ENCODE results near the gene B3GNT5.

The B3GNT5 gene, protein sequence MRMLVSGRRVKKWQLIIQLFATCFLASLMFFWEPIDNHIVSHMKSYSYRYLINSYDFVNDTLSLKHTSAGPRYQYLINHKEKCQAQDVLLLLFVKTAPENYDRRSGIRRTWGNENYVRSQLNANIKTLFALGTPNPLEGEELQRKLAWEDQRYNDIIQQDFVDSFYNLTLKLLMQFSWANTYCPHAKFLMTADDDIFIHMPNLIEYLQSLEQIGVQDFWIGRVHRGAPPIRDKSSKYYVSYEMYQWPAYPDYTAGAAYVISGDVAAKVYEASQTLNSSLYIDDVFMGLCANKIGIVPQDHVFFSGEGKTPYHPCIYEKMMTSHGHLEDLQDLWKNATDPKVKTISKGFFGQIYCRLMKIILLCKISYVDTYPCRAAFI

DNA sequence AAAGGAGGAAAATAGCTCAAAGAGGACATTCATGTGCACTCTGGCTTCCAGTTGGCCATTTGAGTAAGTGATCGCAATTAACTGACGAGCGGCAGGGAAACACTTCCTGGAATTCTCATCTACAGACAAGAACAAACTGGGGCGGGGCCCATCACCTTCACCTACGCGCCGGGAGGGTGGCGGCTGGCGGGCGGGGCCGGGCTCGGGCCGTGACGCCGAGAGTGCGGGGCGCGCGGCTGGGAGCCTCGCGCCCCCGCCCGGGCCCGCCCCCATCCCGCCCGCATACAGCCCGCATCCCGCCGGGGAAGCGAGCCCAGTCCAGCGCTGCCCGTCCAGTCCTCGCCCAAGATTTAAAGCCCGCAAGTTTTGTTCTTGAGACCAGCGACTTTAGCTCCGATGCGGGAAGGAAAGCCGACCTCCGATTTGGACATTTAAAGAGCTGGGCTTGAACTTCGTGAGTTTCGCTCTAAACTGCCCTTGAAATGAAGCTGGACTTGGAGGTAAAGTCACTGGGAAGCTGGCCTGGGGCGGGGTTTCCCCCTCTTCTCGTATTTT lies at the start of gene B3GNT5:
Gene B3GNT5 (plus strand): TSS at position 281 of the 555 bp plus-strand sequence. CDS start 16,546 bp downstream, outside the sequence.
- DNase-seq (ENCODE audit: low spot score) (peak; percentile 45), FAIRE-seq (no peak)

DNA sequence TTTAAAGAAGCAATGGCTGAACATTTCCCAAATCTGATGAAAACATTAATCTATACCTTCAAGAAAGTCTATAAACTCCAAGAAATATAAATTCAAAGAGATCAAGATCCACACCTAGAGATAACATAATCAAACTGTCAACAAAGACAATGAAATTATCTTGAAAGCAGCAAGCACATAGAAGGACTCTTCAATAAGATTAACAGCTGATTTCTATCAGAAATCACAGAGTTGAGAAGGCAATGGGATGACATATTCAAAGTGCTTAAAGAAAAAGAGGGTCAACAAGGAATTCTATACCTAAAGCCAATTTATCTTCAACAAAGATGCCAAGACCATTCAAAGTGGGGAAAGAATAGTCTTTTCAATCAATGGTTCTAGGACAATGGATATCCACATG lies 49.4 kb upstream of the B3GNT5 start:
- FAIRE-seq (no peak), DNase-seq (ENCODE audit: low spot score) (no peak)

DNA sequence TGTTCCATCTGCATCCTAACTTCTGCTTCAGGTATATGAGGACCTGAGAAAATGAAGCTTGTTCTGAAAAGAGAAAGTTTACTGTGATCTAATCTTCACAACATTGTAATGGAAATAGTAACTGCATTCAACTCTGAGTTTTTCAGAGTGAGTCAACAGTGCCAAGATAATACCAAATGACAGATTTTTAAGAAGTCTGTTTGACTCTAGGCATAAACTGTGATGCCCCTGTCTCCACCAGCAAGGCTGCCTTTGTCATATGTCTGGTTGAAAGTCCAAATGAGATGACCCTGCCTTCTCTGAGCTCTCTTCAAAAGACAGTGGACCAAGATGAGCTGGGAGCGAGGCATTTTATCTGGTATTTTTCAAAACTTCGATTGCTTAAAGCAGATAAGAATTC lies 44.8 kb upstream of the B3GNT5 start:
- no peak for DNase-seq (ENCODE audit: low spot score)
- FAIRE-seq, result no peak

DNA sequence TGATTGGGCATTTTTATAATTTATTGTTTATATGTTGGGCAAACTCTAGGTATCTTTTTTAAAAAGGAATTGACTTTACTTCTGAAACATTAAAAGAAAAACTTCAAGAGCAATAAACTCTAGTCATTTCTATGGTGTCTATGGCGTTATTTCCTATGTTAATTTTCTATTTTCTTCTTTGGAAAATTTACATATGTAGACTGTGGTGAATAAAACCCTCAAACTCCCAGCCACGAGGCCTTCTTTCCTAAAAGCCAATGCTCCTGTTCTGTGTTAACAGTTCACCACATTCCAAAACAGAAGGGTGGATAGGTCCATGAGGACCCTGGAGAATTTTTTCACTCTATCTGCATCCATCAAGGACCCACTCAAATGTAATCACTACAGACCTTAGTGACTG lies 44.3 kb upstream of the B3GNT5 start:
- DNase-seq (ENCODE audit: low spot score), result no peak
- FAIRE-seq, result no peak

DNA sequence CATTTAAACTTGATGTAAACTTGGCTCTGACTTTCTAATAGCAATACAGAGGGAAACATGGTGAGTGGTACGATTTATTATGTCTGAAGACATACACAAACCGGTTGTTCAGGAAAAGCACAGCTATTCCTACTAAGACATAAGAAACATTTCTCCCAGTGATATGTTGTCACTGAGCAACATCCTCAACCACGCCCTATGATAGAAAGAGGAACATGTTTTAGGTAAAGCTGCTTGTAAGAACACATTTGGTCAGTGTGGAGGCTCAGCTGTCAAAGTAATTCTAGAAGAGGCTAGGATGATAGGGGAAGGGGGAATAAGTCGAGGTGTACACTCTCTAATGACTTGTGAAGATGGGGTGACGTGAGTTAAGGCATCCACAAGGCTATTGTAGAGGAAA lies 42.7 kb upstream of the B3GNT5 start:
- no peak for DNase-seq (ENCODE audit: low spot score)

DNA sequence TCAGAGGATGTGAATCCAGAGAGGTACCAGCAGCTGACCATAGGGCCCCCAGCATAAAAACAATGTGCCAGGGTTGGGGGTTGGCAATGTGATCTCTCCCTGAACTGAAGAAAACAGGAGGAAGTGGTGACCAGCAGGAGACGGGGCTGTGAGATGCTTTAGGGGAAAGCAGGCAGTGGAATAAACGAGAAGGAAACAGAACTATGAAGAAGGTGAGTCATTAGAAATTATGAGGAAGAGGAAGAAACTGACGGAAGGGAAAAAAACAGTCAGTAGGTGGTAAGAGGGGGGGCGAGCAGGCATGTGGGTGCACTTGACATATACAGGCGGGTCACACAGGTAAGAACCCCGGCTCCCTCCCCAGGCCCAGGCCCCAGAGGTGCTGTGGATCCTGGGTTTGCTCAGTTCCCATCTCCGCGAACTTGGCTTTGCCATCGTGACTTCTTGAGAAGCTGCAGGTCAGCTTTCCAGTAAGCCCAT lies 42.2 kb upstream of the B3GNT5 start:
- no peak for DNase-seq (ENCODE audit: low spot score)
- no peak for FAIRE-seq

More for the DNA sequence above, 42.7 kb upstream of the B3GNT5 start:
- FAIRE-seq, result no peak

DNA sequence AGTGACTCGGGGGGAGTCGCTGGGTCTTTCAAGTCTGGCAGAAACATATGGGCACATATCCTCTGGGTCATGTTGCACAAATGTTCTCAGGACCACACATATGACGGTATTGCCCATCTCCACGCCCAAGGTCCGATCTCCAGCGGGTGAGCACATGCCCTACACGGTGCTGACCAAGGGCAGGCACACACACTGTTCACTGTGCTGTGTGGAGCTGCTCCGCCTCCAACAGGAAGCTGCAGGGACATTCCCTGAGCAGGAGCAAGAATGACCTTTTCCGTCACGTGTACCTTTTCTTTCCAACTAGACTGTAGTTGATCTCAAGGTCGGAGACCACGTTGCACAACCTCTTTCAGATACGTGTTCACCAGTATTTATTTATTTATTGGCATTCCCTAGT lies 41.7 kb upstream of the B3GNT5 start:
- DNase-seq (ENCODE audit: low spot score), result no peak
- no peak for FAIRE-seq

DNA sequence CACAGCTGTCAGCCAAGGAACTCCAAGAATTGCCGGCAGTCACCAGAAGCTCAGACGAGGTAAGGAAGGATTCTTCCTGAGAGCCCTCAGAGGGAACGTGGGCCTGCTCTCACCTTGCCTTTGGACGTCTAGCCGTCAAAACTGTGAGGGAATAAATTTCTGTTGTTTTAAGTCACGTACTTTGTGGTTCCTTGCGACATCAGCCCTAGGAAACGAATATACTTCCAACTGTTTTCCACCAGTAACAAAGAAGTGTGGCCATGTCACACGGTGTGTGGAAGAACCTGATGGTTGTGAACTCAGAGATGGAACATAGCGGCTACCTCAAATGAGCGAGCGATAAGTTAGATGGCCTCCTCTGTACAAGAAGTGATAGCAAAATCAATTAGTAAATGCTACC lies 41.0 kb upstream of the B3GNT5 start:
- no peak for DNase-seq (ENCODE audit: low spot score)
- no peak for FAIRE-seq

DNA sequence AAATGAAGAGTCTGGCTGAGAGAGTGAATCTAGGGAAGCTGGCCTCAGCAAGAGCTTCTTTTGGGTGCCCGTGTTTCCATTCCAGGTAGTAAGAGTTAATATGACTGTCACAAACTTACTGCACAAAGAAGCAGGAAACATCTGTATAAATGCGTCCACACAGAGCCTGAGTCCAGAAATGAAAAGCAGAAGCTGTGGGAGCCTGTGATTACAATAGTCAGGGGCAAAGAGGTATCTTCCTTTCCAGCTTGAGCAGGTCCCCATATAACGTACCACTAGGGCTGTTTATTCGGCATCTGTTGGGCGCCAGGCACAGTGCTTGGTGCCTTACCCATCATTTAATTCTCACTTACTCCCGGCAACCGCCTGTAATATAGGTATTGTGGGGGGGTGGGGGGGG lies 40.5 kb upstream of the B3GNT5 start:
- DNase-seq (ENCODE audit: low spot score) (no peak), FAIRE-seq (no peak)

DNA sequence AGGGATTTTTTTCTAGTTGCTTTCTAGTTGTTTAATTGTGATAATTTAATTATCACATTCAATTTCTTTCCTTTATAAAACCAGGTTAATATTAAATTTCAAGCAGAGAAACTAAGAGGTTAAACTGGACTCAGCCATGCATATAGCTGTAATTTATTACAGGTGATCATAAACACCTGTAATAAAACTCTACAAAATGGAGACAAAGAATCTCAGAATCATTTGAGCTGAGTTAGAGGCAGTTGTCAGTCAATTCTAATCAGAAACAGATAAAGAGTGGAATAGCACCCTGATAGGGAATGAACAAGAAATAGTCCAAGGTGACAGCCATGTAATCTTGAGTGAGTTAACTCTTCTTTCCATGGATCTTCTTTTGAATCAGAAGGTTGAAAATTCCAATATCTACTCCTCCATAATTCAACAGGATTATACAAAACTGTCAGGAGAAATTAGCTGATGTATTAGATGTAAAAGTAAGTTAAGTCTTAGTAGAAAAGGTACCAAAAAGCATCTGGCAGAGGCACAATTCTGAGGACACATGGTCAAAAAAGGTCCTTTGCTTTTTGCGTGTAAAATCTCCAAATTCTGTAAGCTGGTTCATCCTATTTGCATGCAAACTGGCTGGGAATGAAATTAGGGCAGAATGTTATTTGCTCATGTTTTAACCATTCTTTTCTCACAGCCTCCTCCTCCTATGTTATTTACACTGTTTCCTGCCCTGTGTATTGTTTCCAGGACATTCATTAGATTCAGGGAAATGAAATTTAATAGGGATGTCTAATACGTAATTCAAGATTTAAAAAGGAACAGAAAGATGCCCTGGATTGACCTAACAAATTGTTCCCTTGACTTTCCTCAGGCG lies 39.4 kb upstream of the B3GNT5 start:
- DNase-seq (ENCODE audit: low spot score), result no peak
- FAIRE-seq, result no peak

DNA sequence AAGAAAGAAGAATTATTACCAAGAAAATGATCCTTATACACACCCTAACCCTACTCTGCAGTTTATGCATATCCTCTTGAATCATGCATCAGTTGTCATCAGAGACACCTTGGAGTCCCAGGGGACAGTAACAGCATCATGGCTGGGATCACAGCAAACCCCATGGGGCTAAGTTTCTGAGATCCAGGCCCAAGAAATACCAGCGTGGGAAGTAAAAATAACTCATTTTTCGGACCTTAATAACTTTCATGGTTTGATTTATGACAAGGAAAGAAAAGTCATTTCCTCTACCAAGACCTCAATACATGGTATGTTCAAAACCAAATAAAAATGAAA lies 38.8 kb upstream of the B3GNT5 start:
- no peak for FAIRE-seq

DNA sequence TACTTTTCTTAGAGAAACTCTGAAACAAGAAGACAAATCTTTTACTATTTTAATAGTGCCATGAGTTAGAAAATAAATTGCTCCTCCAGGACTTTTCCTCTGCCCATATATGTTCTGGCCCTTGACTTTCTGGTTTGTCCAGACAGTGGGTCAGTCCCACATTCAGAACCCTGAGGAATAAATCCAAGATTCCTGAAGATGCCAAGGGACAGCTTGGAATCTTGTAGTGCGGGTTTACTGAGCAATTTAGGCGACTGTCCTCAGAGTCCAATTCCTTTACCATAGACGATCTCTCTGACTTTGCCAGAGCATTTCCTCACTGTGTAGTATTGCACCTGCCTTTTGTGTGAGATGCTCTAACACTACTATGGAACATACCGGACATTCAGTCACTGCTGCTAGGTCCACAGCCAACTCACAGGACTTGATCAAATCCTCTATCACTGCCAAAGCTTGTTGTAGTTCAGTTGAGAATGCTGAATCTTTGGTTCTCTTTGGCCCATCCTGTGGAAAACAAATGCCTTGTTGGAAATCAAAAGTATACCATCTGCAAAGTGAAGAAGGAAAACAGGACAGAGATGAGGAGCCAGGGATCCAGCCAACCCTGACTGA lies 37.4 kb upstream of the B3GNT5 start:
- FAIRE-seq, result no peak
- no peak for DNase-seq (ENCODE audit: low spot score)

More for the DNA sequence above, 38.8 kb upstream of the B3GNT5 start:
- no peak for DNase-seq (ENCODE audit: low spot score)

DNA sequence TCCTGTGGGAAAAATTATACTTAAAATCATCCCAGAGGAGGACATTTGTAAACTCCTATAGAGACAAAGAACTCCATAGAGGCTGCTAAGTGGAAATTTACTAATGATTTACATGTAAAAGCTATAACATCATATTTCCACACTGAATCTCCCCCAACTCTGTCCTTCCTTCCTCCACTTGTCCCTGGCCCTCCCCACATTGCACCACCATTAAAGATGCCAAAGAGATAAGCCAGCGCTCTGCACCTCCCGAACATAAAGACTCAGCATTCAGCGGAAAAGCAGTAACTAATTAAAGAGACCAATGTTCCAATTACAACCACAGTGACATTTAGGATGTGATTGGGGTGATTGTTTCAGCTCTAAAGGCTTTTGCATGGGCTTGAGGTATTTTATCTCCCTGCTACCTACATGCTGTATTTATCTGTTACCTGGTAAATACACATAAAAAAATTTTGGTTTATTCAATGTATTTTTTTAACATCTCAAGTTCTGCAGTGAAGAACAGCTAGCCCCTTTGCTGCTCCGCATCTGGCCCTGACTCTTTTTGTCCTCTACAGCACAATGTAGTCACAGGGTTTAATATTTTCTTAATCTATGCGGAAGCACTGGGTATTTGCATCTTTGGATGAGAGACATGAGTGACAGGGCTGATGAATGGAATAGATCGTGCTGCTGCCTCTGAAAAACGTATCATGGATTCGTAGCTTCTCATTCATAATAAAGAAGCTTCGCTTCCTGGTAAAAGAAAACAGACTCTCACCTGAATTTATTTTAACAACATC lies 35.3 kb upstream of the B3GNT5 start:
- no peak for DNase-seq (ENCODE audit: low spot score)
- FAIRE-seq, result no peak

DNA sequence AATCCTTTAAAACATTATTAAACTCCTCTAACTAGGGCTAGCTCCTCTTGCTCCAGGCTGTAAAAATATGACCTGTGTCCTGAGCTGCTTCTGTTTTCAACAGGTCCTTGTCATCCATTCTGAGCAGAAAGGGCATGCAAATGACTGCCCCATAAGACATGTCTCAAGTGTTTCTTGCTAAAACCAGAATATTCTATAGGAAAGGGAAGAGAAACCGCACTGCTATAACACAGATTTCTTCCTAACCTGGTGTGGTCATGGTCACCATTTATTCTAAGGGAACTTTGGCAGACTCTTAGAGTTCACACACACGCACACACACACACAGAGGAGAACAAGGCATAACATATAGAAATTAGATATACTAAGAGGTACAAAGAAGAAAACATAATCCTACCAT lies 34.2 kb upstream of the B3GNT5 start:
- FAIRE-seq (no peak), DNase-seq (ENCODE audit: low spot score) (no peak)

DNA sequence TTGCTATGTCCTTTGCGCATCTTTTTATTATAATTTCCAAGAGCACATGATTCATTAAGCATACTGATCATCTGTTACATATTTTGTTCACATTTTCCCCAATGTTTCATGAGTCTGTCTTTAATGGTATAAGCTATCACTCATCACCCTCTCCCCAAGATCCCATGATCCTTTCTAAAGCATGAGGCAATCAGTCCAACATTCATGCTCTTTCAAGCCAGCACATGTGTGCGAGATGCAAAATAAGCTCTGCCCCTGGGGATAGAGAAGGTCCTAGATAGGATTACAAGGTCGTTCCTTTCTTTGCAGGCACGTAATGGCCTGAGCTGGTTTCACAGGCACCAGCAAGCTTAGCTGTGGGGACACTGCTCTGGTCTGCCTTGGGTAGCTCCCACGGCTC lies 32.2 kb upstream of the B3GNT5 start:
- DNase-seq (ENCODE audit: low spot score) (no peak), FAIRE-seq (no peak)

DNA sequence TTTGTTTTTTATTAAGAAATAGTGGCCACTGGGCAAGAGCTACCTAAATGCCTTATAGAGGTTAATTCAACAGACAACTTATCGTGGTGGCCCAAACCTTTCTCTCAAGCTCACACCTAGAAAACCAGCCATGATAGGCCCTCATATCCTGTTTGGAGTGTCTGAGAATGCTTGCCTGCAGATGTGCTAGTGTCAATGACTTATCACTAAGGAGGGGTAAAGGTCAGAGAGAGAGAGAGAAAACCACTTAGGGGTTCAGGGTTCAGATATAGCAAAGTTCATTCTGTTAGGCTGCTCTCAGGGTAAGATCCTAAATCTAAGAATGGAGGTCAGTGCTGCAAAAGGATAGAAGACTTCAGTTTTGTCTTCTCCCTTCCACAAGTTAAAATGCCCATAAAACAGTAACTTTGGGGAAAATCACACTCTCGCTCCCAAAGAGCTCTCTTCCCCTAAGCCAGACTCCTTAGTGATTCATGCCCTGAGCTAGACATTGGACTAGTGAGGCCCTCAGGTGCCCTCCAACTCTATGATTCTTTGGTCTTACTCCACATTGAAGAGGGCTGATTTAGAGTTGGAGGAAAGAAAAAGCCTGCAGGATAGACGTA lies 30.3 kb upstream of the B3GNT5 start:
- DNase-seq (ENCODE audit: low spot score) (no peak), FAIRE-seq (no peak)

DNA sequence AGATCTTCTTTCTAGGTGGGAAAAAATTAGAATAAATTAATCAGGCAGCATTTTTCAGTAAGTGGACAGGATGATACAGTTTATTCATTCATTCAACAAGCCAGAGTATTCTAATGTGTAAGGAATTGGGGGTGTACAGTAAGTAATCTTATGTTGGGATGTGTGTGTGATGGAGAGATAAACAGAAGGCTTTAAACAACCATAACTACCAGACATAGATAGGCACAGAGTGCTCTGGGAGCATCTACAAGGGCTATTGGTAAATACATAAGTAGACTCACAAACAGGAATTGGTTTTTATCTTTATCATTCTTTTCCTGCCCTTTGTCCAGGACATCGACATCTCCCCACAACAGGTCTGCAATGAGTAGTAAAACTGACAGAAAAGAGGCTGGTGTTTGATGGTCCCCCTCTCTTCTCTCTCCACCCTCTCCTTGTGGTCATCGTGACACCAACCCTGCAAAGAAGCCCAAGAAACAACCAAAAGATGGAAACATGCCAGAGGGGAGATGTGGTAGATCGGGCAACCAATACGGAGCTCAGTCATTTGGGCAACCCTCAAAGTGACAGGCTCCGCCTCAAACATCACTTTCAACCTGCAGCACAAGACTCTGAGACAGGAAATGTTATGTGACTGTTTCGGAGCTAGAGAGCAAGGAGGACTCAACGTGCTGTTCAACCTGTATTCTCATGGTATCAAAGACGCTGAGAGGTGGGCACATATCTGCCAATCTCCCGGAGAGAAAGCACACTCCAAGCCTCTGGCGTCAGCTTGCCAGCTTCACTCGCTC lies 28.7 kb upstream of the B3GNT5 start:
- no peak for DNase-seq (ENCODE audit: low spot score)
- FAIRE-seq, result no peak

DNA sequence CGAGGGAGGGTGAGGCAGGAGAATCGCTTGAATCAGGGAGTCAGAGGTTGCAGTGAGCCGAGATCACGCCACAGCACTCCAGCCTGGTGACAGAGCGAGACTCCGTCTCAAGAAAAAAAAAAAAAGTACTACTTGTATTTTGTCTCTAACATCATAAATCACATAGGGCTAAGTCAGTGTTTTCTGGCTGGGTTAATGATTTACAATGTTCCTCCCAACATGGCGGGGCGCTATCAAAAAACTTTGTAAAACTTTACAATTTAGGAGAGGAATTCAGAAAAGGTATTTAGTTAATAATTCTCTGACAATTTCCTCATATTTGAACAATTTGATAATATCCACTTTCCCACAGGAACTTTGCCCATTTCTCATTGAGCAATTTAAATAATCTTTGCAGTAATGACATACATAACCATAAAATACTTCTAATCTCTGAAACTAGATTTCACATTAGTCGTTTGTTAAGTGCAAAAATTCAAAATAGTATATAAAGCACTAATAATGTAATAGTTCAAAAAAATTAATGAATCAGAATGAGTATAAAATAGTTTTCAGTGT lies 26.6 kb upstream of the B3GNT5 start:
- FAIRE-seq, result no peak
- no peak for DNase-seq (ENCODE audit: low spot score)

DNA sequence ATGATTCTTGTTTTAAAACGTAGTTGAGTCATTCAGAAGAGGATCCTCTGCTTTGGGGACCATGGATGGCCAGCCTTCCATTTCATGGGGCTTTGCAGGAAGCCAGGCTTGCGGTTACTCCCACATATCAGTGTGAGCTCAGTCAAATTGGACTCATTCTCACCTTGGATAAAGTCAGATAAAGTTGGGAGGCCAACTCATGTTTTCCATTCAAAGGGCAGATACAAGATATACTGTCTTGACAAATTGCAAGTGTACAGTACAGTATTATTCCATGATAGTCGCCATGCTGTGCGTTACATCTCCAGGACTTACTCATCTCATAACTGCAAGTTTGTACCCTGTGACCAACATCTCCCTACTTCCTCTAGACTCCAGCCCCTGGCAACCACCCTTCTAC lies 25.5 kb upstream of the B3GNT5 start:
- DNase-seq (ENCODE audit: low spot score), result no peak
- FAIRE-seq, result no peak

DNA sequence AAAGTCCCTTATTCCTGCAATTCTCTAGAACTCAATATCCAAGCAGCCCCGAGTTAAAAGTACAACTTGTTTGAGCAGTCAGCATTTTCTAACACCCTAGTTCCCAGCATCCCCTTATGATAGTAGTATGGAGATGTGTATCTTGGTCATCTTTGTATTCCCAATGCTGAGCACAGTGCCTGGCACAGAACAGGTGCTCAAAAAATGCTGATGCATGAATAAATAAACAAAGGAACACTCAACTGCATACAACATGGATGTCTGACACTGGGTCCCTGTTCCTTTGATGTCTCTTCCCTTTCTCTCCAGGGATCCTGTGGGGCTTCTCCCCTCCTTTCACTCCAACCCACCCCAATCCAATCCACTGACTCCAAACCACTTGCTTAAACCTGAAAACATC lies 23.9 kb upstream of the B3GNT5 start:
- no peak for FAIRE-seq
- DNase-seq (ENCODE audit: low spot score), result no peak

Data from urothelium cell line (cell line).